GM12801 (cell line): Measurements from ENCODE around the gene ABCC9.

Source experiments
- CTCF ChIP-seq: IDR thresholded peaks from one replicate; pipeline ENCODE4 v1.5.1; 2011; ENCODE audit warnings: control low read depth; ENCODE audit not compliant: insufficient read length; ENCODE audit errors: extremely low read depth

Gene ABCC9

DNA sequence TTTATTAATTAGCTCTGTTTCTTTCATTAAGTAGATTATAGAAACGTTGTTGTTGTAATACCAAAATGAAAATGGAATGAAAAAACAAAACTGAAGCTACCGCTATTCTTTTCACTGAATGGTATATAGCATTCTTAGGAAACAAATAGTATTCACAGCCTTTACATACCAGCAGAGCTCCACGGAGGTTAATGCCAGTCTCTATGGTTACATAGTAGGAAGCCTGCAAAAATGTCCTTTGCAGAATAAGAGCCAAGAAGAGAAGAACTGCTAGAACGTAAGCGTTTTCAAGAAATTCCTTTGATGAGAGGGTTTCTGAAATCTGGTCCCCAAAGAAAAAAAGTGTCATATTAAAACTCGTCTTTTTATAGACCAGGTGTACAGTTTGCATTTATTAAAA lies 30.6 kb downstream of the ABCC9 start:
- TF ChIP-seq CTCF, result no peak

- TF ChIP-seq CTCF, result no peak
Observed at GRCh38 chr12:21907948-21908837, 33.0 kb downstream of the ABCC9 start.

DNA sequence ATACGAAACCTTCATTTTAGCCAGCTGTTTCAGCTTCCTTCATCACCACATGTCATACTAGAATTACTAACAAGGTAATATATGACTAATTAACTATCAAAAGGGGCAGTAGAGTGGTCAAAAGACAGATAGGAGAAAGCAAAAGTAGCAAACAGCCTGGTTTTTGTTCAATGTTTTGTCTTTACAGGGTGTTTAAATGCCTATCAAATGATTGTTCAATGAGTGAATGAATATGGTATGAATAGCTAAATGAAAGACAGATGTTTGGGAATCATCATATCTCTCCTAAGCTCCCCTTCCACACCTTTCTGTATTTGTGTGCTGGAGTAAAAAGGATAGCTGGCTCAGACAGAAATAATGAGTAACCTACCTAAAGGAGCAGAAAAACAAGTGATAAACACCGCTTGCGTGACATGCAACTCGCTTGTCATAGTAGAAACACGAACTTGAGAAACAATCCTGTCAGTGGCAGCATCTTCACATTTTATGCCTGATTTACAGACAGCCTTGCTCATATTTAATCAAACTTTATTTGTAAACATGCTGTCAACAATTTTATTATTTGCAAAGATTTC lies 34.2 kb downstream of the ABCC9 start:
- no peak for TF ChIP-seq CTCF

GRCh38 chr12:21895651-21896050 lies 45.6 kb downstream of the ABCC9 start:
- TF ChIP-seq CTCF, result no peak

GRCh38 chr12:21894792-21895595 lies 46.2 kb downstream of the ABCC9 start:
- no peak for TF ChIP-seq CTCF

DNA sequence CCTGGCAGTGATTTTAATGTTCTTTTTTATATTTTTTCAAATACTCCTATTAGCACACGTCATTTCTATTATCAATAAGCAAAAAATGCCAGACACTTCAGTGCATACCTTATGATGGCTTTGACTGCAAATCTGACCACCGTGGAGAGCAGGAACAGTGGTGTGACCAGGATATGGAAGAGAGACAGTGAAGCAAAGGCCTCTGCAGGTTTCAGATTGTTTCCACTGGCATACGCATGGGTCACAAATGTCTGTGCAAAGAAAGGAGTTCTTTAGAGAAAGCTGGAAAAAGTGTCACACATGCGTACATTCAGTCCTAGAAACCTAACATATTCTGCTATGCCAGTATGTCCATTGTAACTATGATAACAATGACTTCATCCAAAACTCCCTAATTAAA lies 47.3 kb downstream of the ABCC9 start:
- TF ChIP-seq CTCF, result no peak

GRCh38 chr12:21892341-21892740 lies 48.9 kb downstream of the ABCC9 start:
- TF ChIP-seq CTCF, result no peak
